ENCODE measurements around the gene SLC25A21.

Gene SLC25A21

GRCh38 chr14:37034410-37035285, 137.8 kb downstream of the SLC25A21 start:
- TF ChIP-seq TAF1 (IDR thresholded peaks at IDR 0.05; ENCODE audit: borderline replicate concordance, insufficient read depth, low read length) (no peak), REST (IDR thresholded peaks at IDR 0.05; ENCODE audit: insufficient read depth in 1 of 2, low read depth in 2 of 2, low read length in 2 of 2) (no peak), POLR2AphosphoS5 (IDR thresholded peaks at IDR 0.05; ENCODE audit: low read depth, low read length) (no peak), SIN3A (IDR thresholded peaks at IDR 0.05; ENCODE audit: borderline replicate concordance, insufficient read depth, low read length) (no peak), FOXP2 (optimal IDR thresholded peaks at IDR 0.05; ENCODE audit: borderline replicate concordance, extremely low read depth, extremely low read length, insufficient read depth) (no peak)

GRCh38 chr14:37032863-37033262, 139.5 kb downstream of the SLC25A21 start:
- TF ChIP-seq REST (IDR thresholded peaks at IDR 0.05; ENCODE audit: insufficient read depth in 1 of 2, low read depth in 2 of 2, low read length in 2 of 2), result no peak

- TF ChIP-seq TAF1 (IDR thresholded peaks at IDR 0.05; ENCODE audit: borderline replicate concordance, insufficient read depth, low read length), result no peak
- TF ChIP-seq POLR2AphosphoS5 (IDR thresholded peaks at IDR 0.05; ENCODE audit: low read depth, low read length), result no peak
- no peak for TF ChIP-seq FOXP2 (optimal IDR thresholded peaks at IDR 0.05; ENCODE audit: borderline replicate concordance, extremely low read depth, extremely low read length, insufficient read depth)
- no peak for TF ChIP-seq SIN3A (IDR thresholded peaks at IDR 0.05; ENCODE audit: borderline replicate concordance, insufficient read depth, low read length)
- TF ChIP-seq REST (IDR thresholded peaks at IDR 0.05; ENCODE audit: insufficient read depth in 1 of 2, low read depth in 2 of 2, low read length in 2 of 2), result no peak
These were observed 145.1 kb downstream of the SLC25A21 start for GRCh38 chr14:37027188-37027824.

GRCh38 chr14:37023875-37024565, 148.4 kb downstream of the SLC25A21 start:
- no peak for TF ChIP-seq TAF1 (IDR thresholded peaks at IDR 0.05; ENCODE audit: borderline replicate concordance, insufficient read depth, low read length)
- TF ChIP-seq FOXP2 (optimal IDR thresholded peaks at IDR 0.05; ENCODE audit: borderline replicate concordance, extremely low read depth, extremely low read length, insufficient read depth), result no peak
- TF ChIP-seq POLR2AphosphoS5 (IDR thresholded peaks at IDR 0.05; ENCODE audit: low read depth, low read length), result no peak
- TF ChIP-seq REST (IDR thresholded peaks at IDR 0.05; ENCODE audit: insufficient read depth in 1 of 2, low read depth in 2 of 2, low read length in 2 of 2), result no peak
- TF ChIP-seq SIN3A (IDR thresholded peaks at IDR 0.05; ENCODE audit: borderline replicate concordance, insufficient read depth, low read length), result no peak
